ENCODE data around the gene ELMOD2. TPM values are rescaled to one million over a fixed set of nuclear protein-coding genes. Genes with fewer than 3 reads are reported as not detected.

Gene ELMOD2
- total RNA-seq, 6 experiments from 2014 or later: 18.9 to 23.7 (median 21.2) TPM

- DNase-seq: peak; percentile 2
- Mint-ChIP-seq H3K9me3 (no peaks in the 10 kb centered on the region; the same call in 1 of the 2 replicates), H3K27ac (no peak overlapping the region), H3K36me3 (ENCODE audit: low read depth) (no peaks in the 10 kb centered on the region), H3K27me3 (ENCODE audit: insufficient read depth) (peaks cover 23% of the 10 kb centered on the region), H3K4me3 (no peak overlapping the region), H3K4me1 (ENCODE audit: low read depth) (no peaks in the 10 kb centered on the region)
- TF ChIP-seq CTCF (IDR thresholded peaks at IDR 0.05): peak; percentile 55
These were observed 71.1 kb downstream of the ELMOD2 start for GRCh38 chr4:140595065-140595464.

- no peak overlapping the region for H3K4me3 Mint-ChIP-seq
These were observed 76.4 kb downstream of the ELMOD2 start for GRCh38 chr4:140600408-140600807.

GRCh38 chr4:140602714-140603113 is 78.7 kb downstream of the ELMOD2 start:
- Mint-ChIP-seq H3K36me3 (ENCODE audit: low read depth) (no peaks in the 10 kb centered on the region), H3K4me3 (no peak overlapping the region)

More at GRCh38 chr4:140600408-140600807, 76.4 kb downstream of the ELMOD2 start:
- no peak for DNase-seq
- no peak for TF ChIP-seq CTCF (IDR thresholded peaks at IDR 0.05)
- Mint-ChIP-seq H3K9me3 (no peaks in the 10 kb centered on the region), H3K36me3 (ENCODE audit: low read depth) (no peaks in the 10 kb centered on the region), H3K27me3 (ENCODE audit: insufficient read depth) (peaks cover 26% of the 10 kb centered on the region), H3K4me1 (ENCODE audit: low read depth) (no peaks in the 10 kb centered on the region), H3K27ac (no peak overlapping the region)

GRCh38 chr4:140603286-140603685 is 79.3 kb downstream of the ELMOD2 start:
- Mint-ChIP-seq H3K4me3 (no peak overlapping the region), H3K27me3 (ENCODE audit: insufficient read depth) (peaks cover 26% of the 10 kb centered on the region), H3K9me3 (no peaks in the 10 kb centered on the region), H3K27ac (no peak overlapping the region), H3K4me1 (ENCODE audit: low read depth) (no peaks in the 10 kb centered on the region), H3K36me3 (ENCODE audit: low read depth) (no peaks in the 10 kb centered on the region)
- DNase-seq: no peak
- TF ChIP-seq CTCF (IDR thresholded peaks at IDR 0.05): no peak

More at GRCh38 chr4:140602714-140603113, 78.7 kb downstream of the ELMOD2 start:
- no peaks in the 10 kb centered on the region for H3K4me1 Mint-ChIP-seq (ENCODE audit: low read depth)
- H3K27me3 Mint-ChIP-seq (ENCODE audit: insufficient read depth): peaks cover 28% of the 10 kb centered on the region
- TF ChIP-seq CTCF (IDR thresholded peaks at IDR 0.05): no peak
- no peaks in the 10 kb centered on the region for H3K9me3 Mint-ChIP-seq
- H3K27ac Mint-ChIP-seq: no peak overlapping the region
- no peak for DNase-seq

Other genes with a start within 250 kb of the ELMOD2 start
- 10 to 100 TPM; 57.9 to 73.6 (median 68.3) TPM for gene SCOC, start 150.5 kb upstream of the ELMOD2 start, total RNA-seq (2021; fragmentation: NEBNext Ultra II Directional; extraction: Animal tissue kit (Norgen Biotek cat#: 25700))
- under 1 TPM; 0.06 to 0.57 (median 0.24) TPM for gene CLGN, start 96.5 kb upstream of the ELMOD2 start, total RNA-seq (2021; fragmentation: NEBNext Ultra II Directional; extraction: Animal tissue kit (Norgen Biotek cat#: 25700))
- not detected for gene MGAT4D, start 25.9 kb upstream of the ELMOD2 start, total RNA-seq (2021; fragmentation: NEBNext Ultra II Directional; extraction: Animal tissue kit (Norgen Biotek cat#: 25700))
- not detected for gene UCP1, start 44.8 kb downstream of the ELMOD2 start, total RNA-seq (2021; fragmentation: NEBNext Ultra II Directional; extraction: Animal tissue kit (Norgen Biotek cat#: 25700))
- 10 to 100 TPM; 16.3 to 18.8 (median 18.1) TPM for gene TBC1D9, start 232.2 kb downstream of the ELMOD2 start, total RNA-seq (2021; fragmentation: NEBNext Ultra II Directional; extraction: Animal tissue kit (Norgen Biotek cat#: 25700))